Stomach (tissue), 9 donors: ENCODE measurements around the gene PDK3. TPM values are rescaled to one million over a fixed set of nuclear protein-coding genes. Genes with fewer than 3 reads are reported as not detected.

Experiments
- DNase-seq, 2 donors: peaks; one replicate each; pipeline versions ENCODE4 v3.0.0 to v3.0.0-alpha.2; 2013 to 2019
- H3K27ac ChIP-seq, 5 donors: fragments of 200-600 bp in 4 of 5; sonication (generic) in 4 of 5; one replicate each; pipeline ENCODE4 v1.5.1; 2013 to 2019; ENCODE audit warnings: mild to moderate bottlenecking in 1 of 5, moderate library complexity in 1 of 5
- H3K27me3 ChIP-seq, 3 donors: fragments of 200-600 bp; sonication (generic); one replicate each; pipeline ENCODE4 v1.5.1; 2017 to 2019; ENCODE audit warnings: mixed run types in 1 of 3
- H3K36me3 ChIP-seq, 4 donors: fragments of 200-600 bp; sonication (generic); 1 replicate in 3 of 4; 2 replicates in 1 of 4; pipeline ENCODE4 v1.5.1; 2016 to 2019
- H3K4me1 ChIP-seq, 4 donors: fragments of 200-600 bp; sonication (generic); one replicate each; pipeline ENCODE4 v1.5.1; 2016 to 2019
- H3K4me3 ChIP-seq, 4 donors: fragments of 200-600 bp; sonication (generic) in 3 of 4; one replicate each; pipeline ENCODE4 v1.5.1; 2016 to 2019; ENCODE audit warnings: mild to moderate bottlenecking in 1 of 4
- H3K9me3 ChIP-seq, 4 donors: fragments of 200-600 bp; sonication (generic); one replicate each; pipeline ENCODE4 v1.5.1; 2016 to 2019
- EP300 ChIP-seq: sonication (generic); formaldehyde crosslinking; IDR thresholded peaks from one replicate; pipeline ENCODE4 v1.6.1; 2017; ENCODE audit warnings: antibody characterized with exemption
- POLR2A ChIP-seq, 4 donors: fragments of 450-650 bp; IDR thresholded peaks; one replicate each; pipeline ENCODE4 v1.6.1; 2016; ENCODE audit warnings: antibody characterized with exemption in 4 of 4, control low read depth in 2 of 4, mild to moderate bottlenecking in 1 of 4, moderate library complexity in 1 of 4
- POLR2AphosphoS5 ChIP-seq, 3 donors: sonication (generic); formaldehyde crosslinking; IDR thresholded peaks; one replicate each; pipeline ENCODE4 v1.6.1; 2016; ENCODE audit warnings: antibody characterized with exemption in 3 of 3
- WGBS, 5 donors: extraction: QIAGEN DNeasy Blood & Tissue Kit in 3 of 5; methylation state at CpG; one replicate each; pipeline versions ENCODE4 v1.1.5 to v1.1.7; 2013 to 2018; 5-methylcytosine and 5-hydroxymethylcytosine counted together
- intact Hi-C: fragments of 100-400 bp; cut with DNase I; formaldehyde crosslinking; loops from one replicate; pipeline ENCODE4 v1.15.1; 2023; ENCODE audit warnings: low total_unique reads
- polyA plus RNA-seq, 3 donors: library from polyadenylated mRNA; stranded (reverse); fragments of 200-250 nt; gene quantifications; one replicate each; pipeline ENCODE4 v1.2.3, GENCODE V29; 2013
- total RNA-seq, 5 donors: library from RNA; depleted of rRNA; stranded (reverse); fragments of >200 nt; gene quantifications; one replicate each; pipeline versions ENCODE4 v1.1.0 to v1.2.3, GENCODE V29; 2014 to 2016
- TF ChIP-seq, protein P1 (sequence below), 7 experiments: fragments of 450-650 bp in 4 of 7; fragments of 200-600 bp in 3 of 7; sonication (generic) in 3 of 7; IDR thresholded peaks; one replicate each; pipeline ENCODE4 v1.5.1; 2016 to 2019; ENCODE audit warnings: antibody characterized with exemption in 7 of 7, control low read depth in 2 of 7, mild to moderate bottlenecking in 1 of 7
- donor health status: healthy with polysubstance abuse.
- donor health status: Bipolar disorder and iron deficiency.
- donor health status: healthy.

PDK3 gene
- total and polyA plus RNA-seq, 8 donors: 0.29 to 81.1 (median 5.1) TPM

GRCh38 chrX:24491741-24492140 is 26.7 kb downstream of the PDK3 start:
- TF ChIP-seq POLR2A (IDR thresholded peaks at IDR 0.05) (no peak), POLR2AphosphoS5 (IDR thresholded peaks at IDR 0.05) (no peak), EP300 (no peak)
- TF ChIP-seq, protein P1, sequence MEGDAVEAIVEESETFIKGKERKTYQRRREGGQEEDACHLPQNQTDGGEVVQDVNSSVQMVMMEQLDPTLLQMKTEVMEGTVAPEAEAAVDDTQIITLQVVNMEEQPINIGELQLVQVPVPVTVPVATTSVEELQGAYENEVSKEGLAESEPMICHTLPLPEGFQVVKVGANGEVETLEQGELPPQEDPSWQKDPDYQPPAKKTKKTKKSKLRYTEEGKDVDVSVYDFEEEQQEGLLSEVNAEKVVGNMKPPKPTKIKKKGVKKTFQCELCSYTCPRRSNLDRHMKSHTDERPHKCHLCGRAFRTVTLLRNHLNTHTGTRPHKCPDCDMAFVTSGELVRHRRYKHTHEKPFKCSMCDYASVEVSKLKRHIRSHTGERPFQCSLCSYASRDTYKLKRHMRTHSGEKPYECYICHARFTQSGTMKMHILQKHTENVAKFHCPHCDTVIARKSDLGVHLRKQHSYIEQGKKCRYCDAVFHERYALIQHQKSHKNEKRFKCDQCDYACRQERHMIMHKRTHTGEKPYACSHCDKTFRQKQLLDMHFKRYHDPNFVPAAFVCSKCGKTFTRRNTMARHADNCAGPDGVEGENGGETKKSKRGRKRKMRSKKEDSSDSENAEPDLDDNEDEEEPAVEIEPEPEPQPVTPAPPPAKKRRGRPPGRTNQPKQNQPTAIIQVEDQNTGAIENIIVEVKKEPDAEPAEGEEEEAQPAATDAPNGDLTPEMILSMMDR (IDR thresholded peaks at IDR 0.05): no peak
- WGBS, 5 donors: 64 to 87% (median 74%) methylated on average over 3 to 4 of the region's 4 CpGs
- no peaks in the 10 kb centered on the region for H3K9me3 ChIP-seq
- no peaks in the 10 kb centered on the region for H3K27me3 ChIP-seq
- H3K27ac ChIP-seq: no peak overlapping the region
- no peak overlapping the region for H3K4me3 ChIP-seq
- H3K4me1 ChIP-seq: peaks cover 0 to 14% (median 8%) of the 10 kb centered on the region in 4 donors
- H3K36me3 ChIP-seq: no peaks in the 10 kb centered on the region
- no peak for DNase-seq
- intact Hi-C loops: no loop called here

DNA sequence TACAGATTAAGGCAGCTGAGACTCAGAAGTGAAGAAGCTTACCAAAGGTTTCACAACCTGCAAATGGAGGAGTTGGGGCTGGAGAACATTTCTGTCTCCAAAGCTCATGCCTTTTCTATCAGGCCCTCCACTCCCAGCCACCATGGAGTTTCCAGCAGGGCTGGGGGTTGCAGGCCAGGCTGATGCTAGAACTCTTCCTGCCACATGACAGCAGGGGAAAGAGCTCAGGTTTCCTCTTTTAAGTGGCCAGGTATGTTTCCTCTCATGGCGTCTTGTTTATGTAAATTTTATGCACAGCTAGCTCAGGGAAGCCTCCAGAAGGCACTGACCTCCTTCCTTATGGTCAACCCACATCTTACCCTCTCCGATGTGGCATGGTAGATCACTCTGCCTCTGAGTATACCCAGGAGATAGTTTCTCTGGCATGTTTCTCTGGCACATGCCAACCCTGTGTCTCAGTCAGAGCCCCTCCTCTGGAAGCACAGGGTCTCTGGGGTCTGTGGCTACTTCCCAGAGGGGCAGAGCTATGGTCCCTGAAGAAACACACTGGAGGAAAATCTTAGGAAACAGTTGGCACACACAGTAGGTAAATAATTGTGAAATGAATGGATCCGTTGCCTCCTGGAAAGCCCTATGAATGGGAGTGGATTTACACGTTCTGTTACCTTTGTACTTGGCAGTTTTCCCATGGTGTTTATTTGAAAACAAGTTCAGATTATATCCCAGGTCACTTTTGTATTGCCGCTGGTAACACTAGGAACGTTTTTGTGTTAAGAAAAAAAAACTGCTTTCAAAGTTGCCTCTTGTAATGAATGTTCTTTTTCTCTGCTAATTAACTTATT is 28.9 kb downstream of the PDK3 start:
- H3K27me3 ChIP-seq: no peaks in the 10 kb centered on the region
- DNase-seq: peak in 1 of 2 donors; percentile 30
- TF ChIP-seq POLR2A (IDR thresholded peaks at IDR 0.05) (no peak), EP300 (no peak), POLR2AphosphoS5 (IDR thresholded peaks at IDR 0.05) (no peak)
- TF ChIP-seq, protein P1 (IDR thresholded peaks at IDR 0.05): no peak
- H3K27ac ChIP-seq: peak overlapping the region in 3 of 5 donors; percentile 27 to 49 (median 31)
- H3K36me3 ChIP-seq: no peaks in the 10 kb centered on the region
- H3K4me1 ChIP-seq: peaks cover 0 to 21% (median 11%) of the 10 kb centered on the region in 4 donors
- H3K9me3 ChIP-seq: no peaks in the 10 kb centered on the region
- intact Hi-C loops: no loop called here
- H3K4me3 ChIP-seq: no peak overlapping the region
- 33 to 40% (median 34%) methylated on average over 6 of the region's 6 CpGs for WGBS, 5 donors

- peak overlapping the region in 3 of 5 donors; percentile 27 to 49 (median 31) for H3K27ac ChIP-seq
- no peak overlapping the region for H3K4me3 ChIP-seq
- no peaks in the 10 kb centered on the region for H3K27me3 ChIP-seq
- WGBS, 5 donors: 12 to 43% (median 19%) methylated on average over 8 of the region's 8 CpGs
- TF ChIP-seq EP300 (no peak), POLR2AphosphoS5 (IDR thresholded peaks at IDR 0.05) (peak in 2 of 3 donors; percentile 47 to 51)
- no peaks in the 10 kb centered on the region for H3K36me3 ChIP-seq
- peak in 1 of 2 donors; percentile 83 for DNase-seq
- no peaks in the 10 kb centered on the region for H3K9me3 ChIP-seq
- peaks cover 0 to 21% (median 11%) of the 10 kb centered on the region in 4 donors for H3K4me1 ChIP-seq
- intact Hi-C loops: no loop called here
Measured at GRCh38 chrX:24494647-24495075, 29.6 kb downstream of the PDK3 start.

DNA sequence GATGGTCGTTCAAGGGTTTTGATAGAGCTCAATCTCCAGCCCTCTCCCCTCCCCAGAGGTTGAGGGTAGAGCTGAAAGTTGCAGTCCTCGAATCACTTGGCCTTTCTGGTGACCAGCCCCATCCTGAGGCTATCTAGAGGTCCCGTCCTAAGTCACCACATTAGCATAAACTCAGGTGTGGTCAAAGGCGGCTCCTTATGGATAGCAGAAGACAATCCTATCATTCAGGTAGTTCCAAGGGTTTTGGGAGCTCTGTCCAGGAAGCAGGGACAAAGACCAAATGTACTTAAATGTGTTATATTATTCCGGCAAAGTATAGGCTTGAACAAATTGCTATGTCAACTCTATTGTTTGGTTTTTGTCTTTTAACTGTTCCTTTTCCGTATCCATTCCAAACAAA is 30.6 kb downstream of the PDK3 start:
- DNase-seq: no peak
- Histone ChIP-seq H3K4me3 (no peak overlapping the region), H3K4me1 (peaks cover 0 to 21% (median 11%) of the 10 kb centered on the region in 4 donors), H3K27ac (peak overlapping the region in 3 of 5 donors; percentile 27 to 49 (median 31)), H3K36me3 (no peaks in the 10 kb centered on the region), H3K27me3 (no peaks in the 10 kb centered on the region), H3K9me3 (no peaks in the 10 kb centered on the region)
- intact Hi-C loops: no loop called here
- WGBS, 5 donors: 66 to 84% (median 77%) methylated on average over 5 to 6 of the region's 6 CpGs
- TF ChIP-seq POLR2A (IDR thresholded peaks at IDR 0.05) (no peak), EP300 (no peak), POLR2AphosphoS5 (IDR thresholded peaks at IDR 0.05) (no peak)
- TF ChIP-seq, protein P1 (IDR thresholded peaks at IDR 0.05): no peak
